Measurements from ENCODE around the gene RLN1. TPM values are rescaled to one million over a fixed set of nuclear protein-coding genes. Genes with fewer than 3 reads are reported as not detected.

RLN1 gene
- total and polyA plus RNA-seq, 10 of the 15 experiments (the other 5 are each of a cell fraction or from before 2014, with no cell fraction given) = 0.80 to 2.8 (median 1.9) TPM

- Histone ChIP-seq H2AFZ (ENCODE audit: control insufficient read depth, low read depth, low read length) (no peak overlapping the region), H3K79me2 (ENCODE audit: control insufficient read depth, insufficient read depth, low read length) (no peaks in the 10 kb centered on the region), H3K9me3 (replicated peaks; ENCODE audit: control insufficient read depth, insufficient read depth, low read length) (no peaks in the 10 kb centered on the region), H3K4me2 (ENCODE audit: control insufficient read depth, insufficient read depth) (no peak overlapping the region), H3K4me1 (ENCODE audit: control insufficient read depth, insufficient read depth, low read length) (no peaks in the 10 kb centered on the region), H3K27ac (ENCODE audit: control insufficient read depth, insufficient read depth) (no peak overlapping the region), H3K9ac (ENCODE audit: control insufficient read depth, insufficient read depth, low read length) (no peak overlapping the region), H3K36me3 (ENCODE audit: control insufficient read depth in 2 of 2, insufficient read depth in 2 of 2, low read length in 1 of 2) (no peaks in the 10 kb centered on the region; a peak in 1 of 4 replicates), H3K27me3 (replicated peaks in 1 of 2; ENCODE audit: control insufficient read depth in 2 of 2, insufficient read depth in 2 of 2, low read length in 1 of 2) (no peaks in the 10 kb centered on the region), H3K4me3 (no peak overlapping the region), H4K20me1 (ENCODE audit: control insufficient read depth, insufficient read depth) (no peaks in the 10 kb centered on the region)
- BruUV-seq (replicated peaks) = no TSS peak
- in situ Hi-C loops (cut with MboI) (no loop called here), intact Hi-C loops (cut with micrococcal nuclease; ENCODE audit: unreplicated experiment) (no loop called here)
- RAD21 ChIA-PET (ENCODE audit: unreplicated experiment) = no interaction called here
- ATAC-seq (no peak), DNase-seq (ENCODE audit: low read depth, low spot score) (no peak), FAIRE-seq (no peak)
- 75% methylated on average over 2 of the region's 2 CpGs for WGBS (ENCODE audit: insufficient coverage, insufficient replicate concordance, low lambda C conversion rate, missing lambda C conversion rate)
- SMC1A ChIA-PET (ENCODE audit: uncharacterized antibody, unreplicated experiment) = no interaction called here
- POLR2A ChIA-PET = no interaction called here
- TF ChIP-seq MEF2A (IDR thresholded peaks at IDR 0.05; ENCODE audit: insufficient read depth, low read depth, low read length) (no peak), HSF1 (IDR thresholded peaks at IDR 0.05; ENCODE audit: low read depth, low read length) (no peak), EZH2 (IDR thresholded peaks at IDR 0.05; ENCODE audit: borderline replicate concordance, control insufficient read depth, low read depth, low read length) (no peak), MAX (IDR thresholded peaks at IDR 0.05; ENCODE audit: low read depth, low read length) (no peak), JUND (IDR thresholded peaks at IDR 0.05; ENCODE audit: low read depth, low read length) (no peak), CREM (IDR thresholded peaks at IDR 0.05; ENCODE audit: low read depth) (no peak), BCL11A (IDR thresholded peaks at IDR 0.05; ENCODE audit: low read depth, low read length) (no peak), NFIC (IDR thresholded peaks at IDR 0.05; ENCODE audit: low read depth, low read length) (no peak), SUPT20H (IDR thresholded peaks at IDR 0.05; ENCODE audit: borderline replicate concordance, control insufficient read depth, low read depth, low read length) (no peak), MYC (IDR thresholded peaks at IDR 0.05; ENCODE audit: insufficient read depth, insufficient read length, insufficient replicate concordance, low read length, severe bottlenecking) (no peak), TCF12 (IDR thresholded peaks at IDR 0.05; ENCODE audit: low read depth, low read length) (no peak)
- TF ChIP-seq, protein P1, sequence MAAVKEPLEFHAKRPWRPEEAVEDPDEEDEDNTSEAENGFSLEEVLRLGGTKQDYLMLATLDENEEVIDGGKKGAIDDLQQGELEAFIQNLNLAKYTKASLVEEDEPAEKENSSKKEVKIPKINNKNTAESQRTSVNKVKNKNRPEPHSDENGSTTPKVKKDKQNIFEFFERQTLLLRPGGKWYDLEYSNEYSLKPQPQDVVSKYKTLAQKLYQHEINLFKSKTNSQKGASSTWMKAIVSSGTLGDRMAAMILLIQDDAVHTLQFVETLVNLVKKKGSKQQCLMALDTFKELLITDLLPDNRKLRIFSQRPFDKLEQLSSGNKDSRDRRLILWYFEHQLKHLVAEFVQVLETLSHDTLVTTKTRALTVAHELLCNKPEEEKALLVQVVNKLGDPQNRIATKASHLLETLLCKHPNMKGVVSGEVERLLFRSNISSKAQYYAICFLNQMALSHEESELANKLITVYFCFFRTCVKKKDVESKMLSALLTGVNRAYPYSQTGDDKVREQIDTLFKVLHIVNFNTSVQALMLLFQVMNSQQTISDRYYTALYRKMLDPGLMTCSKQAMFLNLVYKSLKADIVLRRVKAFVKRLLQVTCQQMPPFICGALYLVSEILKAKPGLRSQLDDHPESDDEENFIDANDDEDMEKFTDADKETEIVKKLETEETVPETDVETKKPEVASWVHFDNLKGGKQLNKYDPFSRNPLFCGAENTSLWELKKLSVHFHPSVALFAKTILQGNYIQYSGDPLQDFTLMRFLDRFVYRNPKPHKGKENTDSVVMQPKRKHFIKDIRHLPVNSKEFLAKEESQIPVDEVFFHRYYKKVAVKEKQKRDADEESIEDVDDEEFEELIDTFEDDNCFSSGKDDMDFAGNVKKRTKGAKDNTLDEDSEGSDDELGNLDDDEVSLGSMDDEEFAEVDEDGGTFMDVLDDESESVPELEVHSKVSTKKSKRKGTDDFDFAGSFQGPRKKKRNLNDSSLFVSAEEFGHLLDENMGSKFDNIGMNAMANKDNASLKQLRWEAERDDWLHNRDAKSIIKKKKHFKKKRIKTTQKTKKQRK (IDR thresholded peaks at IDR 0.05; ENCODE audit: low read depth, low read length) = no peak
- TF ChIP-seq, protein P2, sequence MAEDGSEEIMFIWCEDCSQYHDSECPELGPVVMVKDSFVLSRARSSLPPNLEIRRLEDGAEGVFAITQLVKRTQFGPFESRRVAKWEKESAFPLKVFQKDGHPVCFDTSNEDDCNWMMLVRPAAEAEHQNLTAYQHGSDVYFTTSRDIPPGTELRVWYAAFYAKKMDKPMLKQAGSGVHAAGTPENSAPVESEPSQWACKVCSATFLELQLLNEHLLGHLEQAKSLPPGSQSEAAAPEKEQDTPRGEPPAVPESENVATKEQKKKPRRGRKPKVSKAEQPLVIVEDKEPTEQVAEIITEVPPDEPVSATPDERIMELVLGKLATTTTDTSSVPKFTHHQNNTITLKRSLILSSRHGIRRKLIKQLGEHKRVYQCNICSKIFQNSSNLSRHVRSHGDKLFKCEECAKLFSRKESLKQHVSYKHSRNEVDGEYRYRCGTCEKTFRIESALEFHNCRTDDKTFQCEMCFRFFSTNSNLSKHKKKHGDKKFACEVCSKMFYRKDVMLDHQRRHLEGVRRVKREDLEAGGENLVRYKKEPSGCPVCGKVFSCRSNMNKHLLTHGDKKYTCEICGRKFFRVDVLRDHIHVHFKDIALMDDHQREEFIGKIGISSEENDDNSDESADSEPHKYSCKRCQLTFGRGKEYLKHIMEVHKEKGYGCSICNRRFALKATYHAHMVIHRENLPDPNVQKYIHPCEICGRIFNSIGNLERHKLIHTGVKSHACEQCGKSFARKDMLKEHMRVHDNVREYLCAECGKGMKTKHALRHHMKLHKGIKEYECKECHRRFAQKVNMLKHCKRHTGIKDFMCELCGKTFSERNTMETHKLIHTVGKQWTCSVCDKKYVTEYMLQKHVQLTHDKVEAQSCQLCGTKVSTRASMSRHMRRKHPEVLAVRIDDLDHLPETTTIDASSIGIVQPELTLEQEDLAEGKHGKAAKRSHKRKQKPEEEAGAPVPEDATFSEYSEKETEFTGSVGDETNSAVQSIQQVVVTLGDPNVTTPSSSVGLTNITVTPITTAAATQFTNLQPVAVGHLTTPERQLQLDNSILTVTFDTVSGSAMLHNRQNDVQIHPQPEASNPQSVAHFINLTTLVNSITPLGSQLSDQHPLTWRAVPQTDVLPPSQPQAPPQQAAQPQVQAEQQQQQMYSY (CRISPR knock-in tag; IDR thresholded peaks at IDR 0.05) = no peak
- CTCF ChIA-PET = interaction anchor here (0.6 kb wide), 1 partner anchor 30 kb away, joined by 3 read pairs; no protein-coding TSS in a partner anchor
Measured at GRCh38 chr9:5354184-5354583, 14.5 kb upstream of the RLN1 start.
